ENCODE measurements around the gene LDHB.
"Not testable (repeated sequence)": the region's sequence is repeated elsewhere in the genome, so short reads cannot be mapped to it uniquely, and the experiment has no call there.

LDHB gene

DNA sequence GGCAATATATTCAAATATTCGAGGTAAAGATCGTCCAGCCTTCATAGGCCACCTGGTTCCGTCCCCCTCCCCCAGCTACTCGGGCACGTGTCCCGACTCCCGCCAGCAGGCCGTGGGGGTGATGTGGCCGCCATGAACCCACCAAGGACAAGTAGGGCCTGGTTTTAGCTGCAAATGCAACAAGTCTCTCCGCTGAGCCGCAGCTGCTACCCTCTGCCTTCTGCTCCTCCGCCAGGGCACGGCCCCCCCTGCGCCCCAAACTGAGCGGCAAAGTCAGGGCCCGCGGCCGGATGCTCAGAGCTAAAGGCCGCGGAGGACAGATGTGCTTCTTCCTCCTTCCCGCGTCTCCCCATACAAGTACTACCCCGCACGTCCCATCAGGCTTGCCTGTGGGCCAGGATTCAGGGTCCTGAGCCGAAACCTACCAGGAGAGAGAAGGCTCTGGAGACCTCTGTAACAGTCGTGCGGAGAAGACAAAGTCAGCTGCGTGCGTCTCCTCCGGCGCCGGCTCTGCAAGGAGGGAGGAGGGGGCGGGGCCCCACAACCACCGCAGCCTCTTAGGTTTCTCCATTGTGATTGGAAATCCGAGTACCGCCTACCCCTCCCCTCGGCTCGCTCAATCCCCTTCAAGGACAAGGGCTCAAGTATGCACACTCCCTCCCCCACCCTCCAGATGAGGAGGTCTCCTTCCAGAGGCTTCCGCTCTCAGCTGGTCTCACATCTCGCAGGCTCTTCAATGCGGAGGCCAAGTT is at the start of gene LDHB:
Gene LDHB (minus strand): TSS at position 517 of the 752 bp plus-strand sequence. CDS start 3,171 bp downstream, outside the sequence.
- peak; percentile 97 for DNase-seq

DNA sequence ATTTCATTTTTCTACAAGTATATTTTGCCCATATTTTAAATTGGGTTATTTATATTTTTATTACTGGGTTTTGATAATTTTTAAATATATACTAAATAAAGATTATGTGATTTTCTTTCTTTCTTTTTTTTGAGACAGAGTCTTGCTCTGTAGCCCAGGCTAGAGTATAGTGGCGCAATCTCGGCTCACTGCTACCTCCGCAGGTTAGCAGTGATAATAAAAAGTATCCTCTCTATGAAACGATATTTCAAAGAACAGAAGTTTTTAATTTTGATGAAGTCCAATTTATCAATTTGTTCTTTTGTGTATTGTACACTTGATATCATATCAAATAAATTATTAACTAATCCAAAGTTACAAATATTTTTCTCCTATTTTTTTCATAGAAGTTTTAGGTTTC is 47.2 kb upstream of the LDHB start:
- DNase-seq = no peak

GRCh38 chr12:21699851-21700250 is 42.2 kb upstream of the LDHB start:
- no peak for DNase-seq

DNA sequence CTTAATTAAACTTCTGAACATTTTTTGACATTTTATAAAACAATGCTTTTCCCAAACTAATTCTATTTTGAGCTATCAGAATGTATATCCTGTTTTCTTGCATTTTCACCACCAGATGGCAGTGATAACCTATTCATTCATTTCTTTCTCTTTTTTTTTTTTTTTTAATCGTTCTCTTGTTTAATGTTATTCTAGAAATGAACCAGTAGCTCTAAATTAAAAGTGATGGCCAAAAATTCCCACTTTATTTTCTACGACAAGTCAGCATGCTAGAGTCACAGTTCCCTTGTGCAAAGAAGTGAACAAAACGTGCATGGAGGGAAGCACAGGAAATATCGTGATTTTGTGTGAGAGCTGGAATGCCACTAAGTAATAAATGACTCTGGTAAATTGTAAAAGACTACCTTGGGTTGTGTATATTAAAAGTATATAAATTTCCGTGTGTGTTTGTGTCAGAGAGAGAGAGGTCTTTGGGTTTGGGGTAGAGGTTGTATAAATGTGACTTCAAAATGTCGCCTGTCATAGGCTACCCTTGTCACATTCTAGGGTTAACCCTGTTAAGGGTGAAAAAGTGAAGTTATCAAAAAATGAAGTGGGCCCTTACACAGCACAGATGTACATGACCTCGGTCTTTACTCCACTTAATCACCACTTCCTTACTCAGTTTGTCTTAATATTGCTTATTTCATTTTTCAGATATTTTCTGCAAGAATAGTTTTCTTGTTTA is 40.4 kb upstream of the LDHB start:
- peak; percentile 40 for DNase-seq

GRCh38 chr12:21696625-21697024 is 39.0 kb upstream of the LDHB start:
- DNase-seq = no peak

- DNase-seq = peak; percentile 18
These were observed 38.3 kb upstream of the LDHB start for GRCh38 chr12:21695986-21696385.

DNA sequence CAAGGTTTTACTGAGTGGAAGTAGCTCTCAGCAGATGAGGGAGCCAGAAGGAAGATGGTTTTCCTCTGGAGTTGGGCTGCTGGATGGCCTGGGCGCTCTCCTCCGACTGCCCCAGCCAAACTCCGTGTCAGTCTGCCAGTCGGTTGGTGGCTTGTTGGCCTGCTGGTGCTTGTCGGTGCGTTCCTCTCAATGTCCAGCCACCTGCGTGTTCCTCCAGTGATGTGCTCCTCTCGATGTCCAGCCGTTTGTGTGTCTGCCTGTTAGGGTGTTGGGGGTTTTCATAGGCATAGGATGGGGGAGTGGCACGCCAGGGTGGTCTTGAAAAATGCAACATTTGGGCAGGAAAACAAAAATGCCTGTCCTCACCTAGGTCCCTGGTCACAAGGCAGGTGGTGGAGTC is 37.0 kb upstream of the LDHB start:
- DNase-seq = no peak

GRCh38 chr12:21691515-21691914 is 33.9 kb upstream of the LDHB start:
- DNase-seq = no peak

DNA sequence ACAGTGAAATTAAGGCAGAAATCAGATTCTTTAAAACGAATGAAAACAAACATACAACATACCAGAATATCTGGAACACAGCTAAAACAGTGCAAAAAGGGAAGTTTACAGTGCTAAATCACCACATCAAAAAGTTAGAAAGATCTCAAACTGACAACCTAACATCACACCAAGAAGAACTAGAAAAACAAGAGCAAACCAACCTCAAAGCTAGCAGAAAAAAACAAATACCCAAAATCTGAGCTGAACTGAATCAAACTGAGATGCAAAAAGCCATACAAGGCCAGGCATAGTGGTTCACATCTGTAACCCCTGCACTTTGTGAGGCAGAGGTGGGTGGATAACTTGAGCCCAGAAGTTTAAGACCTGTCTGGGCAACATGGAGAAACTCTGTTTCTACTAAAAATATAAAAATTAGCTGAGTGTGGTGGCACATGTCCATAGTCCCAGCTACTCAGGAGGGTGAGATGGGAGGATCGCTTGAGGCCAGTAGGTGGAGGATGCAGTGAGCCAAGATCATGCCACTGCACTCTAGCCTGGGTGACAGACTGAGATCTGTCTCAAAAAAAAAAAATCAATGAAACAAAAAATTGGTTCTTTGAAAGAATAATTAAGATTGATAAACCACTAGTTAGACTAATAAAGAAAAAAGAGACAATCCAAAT is 33.2 kb upstream of the LDHB start:
- DNase-seq = no peak

- no peak for DNase-seq
These were observed 25.5 kb upstream of the LDHB start for GRCh38 chr12:21683115-21683514.

- DNase-seq = no peak
These were observed 21.3 kb upstream of the LDHB start for GRCh38 chr12:21678959-21679358.

GRCh38 chr12:21677622-21678277 is 20.1 kb upstream of the LDHB start:
- no peak for DNase-seq

GRCh38 chr12:21677204-21677603 is 19.6 kb upstream of the LDHB start:
- no peak for DNase-seq

DNA sequence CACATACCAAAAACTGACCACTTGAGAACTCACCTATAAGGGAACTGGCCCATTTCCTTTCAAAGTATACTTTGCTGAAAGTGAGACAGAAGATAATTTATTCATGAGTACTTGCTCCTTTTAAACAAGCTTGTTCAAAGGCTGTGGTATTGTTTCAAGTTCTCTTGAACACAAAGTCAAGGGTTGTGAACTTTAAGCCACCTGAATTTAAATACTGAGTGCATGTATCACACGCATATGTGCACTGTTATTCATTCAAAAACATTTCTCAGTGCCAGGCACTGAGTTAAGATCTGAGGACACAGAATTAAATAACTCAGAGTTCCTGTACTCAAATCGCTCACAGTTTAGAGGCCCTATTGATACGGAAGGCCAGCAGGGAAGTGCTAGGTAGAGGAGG is 19.1 kb upstream of the LDHB start:
- no peak for DNase-seq

- DNase-seq = no peak
These were observed 18.0 kb upstream of the LDHB start for GRCh38 chr12:21675641-21676040.

- DNase-seq = no peak
These were observed 17.5 kb upstream of the LDHB start for GRCh38 chr12:21675096-21675495.

DNA sequence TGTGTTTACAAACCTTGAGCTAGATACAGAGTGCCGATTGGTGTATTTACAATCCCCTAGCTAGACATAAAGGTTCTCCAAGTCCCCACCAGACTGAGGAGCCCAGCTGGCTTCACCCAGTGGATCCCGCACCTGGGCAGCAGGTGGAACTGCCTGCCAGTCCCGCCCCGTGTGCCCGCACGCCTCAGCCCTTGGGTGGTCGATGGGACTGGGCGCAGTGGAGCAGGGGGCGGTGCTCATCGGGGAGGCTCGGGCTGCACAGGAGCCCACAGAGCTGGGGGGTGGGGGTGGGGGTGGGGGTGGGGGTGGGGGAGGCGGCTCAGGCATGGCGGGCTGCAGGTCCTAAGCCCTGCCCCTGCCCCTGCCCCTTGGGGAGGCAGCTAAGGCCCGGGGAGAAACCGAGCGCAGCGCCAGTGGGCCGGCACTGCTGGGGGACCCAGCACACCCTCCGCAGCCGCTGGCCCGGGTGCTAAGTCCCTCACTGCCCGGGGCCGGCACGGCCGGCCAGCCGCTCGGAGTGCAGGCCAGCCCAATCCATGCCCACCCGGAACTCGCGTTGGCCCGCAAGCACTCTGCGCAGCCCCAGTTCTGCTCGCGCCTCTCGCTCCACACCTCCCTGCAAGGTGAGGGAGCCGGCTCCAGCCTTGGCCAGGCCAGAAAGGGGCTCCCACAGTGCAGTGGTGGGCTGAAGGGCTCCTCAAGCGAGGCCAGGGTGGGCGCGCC is 16.3 kb upstream of the LDHB start:
- not testable (repeated sequence) for DNase-seq

DNA sequence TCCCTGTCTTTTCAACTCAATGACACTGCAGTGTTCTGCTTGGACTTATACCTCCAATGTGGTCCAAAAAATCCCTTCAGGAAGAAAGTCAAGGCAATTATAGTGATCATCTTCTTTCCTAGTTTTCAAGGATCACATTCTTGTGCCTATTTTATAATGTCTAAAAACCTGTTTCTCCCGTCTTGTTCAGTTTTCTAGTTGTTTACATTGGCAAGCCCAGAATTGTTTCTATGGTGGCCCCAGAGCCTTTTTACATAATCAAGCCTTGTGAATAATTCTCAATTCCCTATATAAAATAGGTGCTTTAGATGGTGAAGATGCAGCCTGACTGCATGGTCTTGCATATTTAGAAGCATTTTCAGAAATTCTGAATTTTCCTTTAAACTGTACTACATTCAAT is 14.5 kb upstream of the LDHB start:
- no peak for DNase-seq

GRCh38 chr12:21666722-21667121 is 9.1 kb upstream of the LDHB start:
- DNase-seq = no peak

DNA sequence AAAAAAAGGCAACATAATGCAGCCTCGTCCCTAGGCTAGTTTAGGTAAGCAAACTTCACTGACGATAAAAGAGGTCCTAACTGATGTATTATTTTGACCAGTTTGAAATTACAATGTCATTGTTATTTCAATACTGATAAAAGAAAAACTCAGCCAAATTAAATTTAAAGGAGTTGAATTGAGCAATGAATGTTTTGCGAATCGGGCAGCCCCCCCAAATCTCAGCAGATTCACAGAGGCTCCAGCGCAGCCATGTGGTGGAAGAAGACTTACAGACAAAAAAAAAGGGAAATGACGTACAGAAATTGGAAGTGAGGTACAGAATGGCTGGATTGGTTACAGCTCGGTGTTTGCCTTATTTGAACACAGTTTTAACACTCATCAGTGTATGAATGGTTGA is 8.2 kb upstream of the LDHB start:
- no peak for DNase-seq

GRCh38 chr12:21662122-21662792 is 4.6 kb upstream of the LDHB start:
- DNase-seq = no peak

All from EL (cell line).